NB4 (cell line): ENCODE measurements around the gene NRCAM.

ENCODE experiments used
- DNase-seq: peaks from one replicate; pipeline ENCODE4 v3.0.0; 2010; ENCODE audit warnings: low read depth
- H3K4me3 ChIP-seq: one replicate; pipeline ENCODE4 v1.5.1; 2011; ENCODE audit warnings: mild to moderate bottlenecking, low read depth, low read length, moderate library complexity
- MYC ChIP-seq: IDR thresholded peaks from 2 replicates; pipeline ENCODE4 v1.6.1; 2011; ENCODE audit warnings: low read depth, low read length
- POLR2A ChIP-seq: IDR thresholded peaks from 2 replicates; pipeline ENCODE4 v1.6.1; 2011; ENCODE audit warnings: mild to moderate bottlenecking; ENCODE audit not compliant: insufficient read length; ENCODE audit errors: extremely low read depth
- TF ChIP-seq, protein P1 (sequence below): IDR thresholded peaks from 2 replicates; pipeline ENCODE4 v1.6.1; 2011; ENCODE audit warnings: low read depth, low read length
- TF ChIP-seq, protein P2 (sequence below): IDR thresholded peaks from one replicate; pipeline ENCODE4 v1.5.1; 2012; ENCODE audit warnings: low read depth, low read length

NRCAM gene

DNA sequence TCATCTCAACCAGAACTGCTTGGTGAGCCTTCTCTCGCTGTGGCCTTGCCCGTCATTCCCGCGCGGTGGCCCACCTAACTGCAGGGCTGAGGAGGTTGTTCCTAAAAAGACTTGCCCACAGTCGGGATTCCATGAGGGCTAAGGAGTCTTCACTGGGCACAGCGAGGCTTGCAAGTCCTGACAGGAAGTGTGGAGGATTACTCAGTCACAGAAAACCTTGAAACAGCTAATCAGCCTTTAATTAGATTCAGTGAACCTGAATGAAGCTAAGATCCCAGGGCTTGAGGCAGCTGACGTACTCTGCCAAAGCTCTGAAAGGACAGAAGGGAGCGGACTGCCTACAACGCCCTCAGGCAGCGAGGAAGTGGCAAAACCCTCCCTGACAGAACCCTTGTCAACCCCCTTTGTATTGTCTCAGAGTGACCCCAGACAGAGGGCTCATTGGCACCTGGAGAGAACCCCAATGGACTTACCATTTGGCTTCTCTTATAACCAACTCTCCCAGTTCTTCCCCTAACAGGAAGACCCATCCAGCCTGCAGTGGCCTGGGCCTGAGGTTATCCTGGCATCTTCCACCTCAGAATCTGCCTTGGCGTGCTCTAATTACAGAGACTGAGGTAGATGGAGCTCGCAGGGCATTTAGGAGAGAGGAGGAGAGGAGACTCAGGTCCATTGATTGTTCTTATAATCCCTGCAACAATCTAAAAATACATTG is 323.5 kb downstream of the NRCAM start:
- H3K4me3 ChIP-seq: no peak overlapping the region
- no peak for DNase-seq
- no peak for TF ChIP-seq MYC
- TF ChIP-seq, protein P1, sequence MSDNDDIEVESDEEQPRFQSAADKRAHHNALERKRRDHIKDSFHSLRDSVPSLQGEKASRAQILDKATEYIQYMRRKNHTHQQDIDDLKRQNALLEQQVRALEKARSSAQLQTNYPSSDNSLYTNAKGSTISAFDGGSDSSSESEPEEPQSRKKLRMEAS: no peak
- TF ChIP-seq, protein P2, sequence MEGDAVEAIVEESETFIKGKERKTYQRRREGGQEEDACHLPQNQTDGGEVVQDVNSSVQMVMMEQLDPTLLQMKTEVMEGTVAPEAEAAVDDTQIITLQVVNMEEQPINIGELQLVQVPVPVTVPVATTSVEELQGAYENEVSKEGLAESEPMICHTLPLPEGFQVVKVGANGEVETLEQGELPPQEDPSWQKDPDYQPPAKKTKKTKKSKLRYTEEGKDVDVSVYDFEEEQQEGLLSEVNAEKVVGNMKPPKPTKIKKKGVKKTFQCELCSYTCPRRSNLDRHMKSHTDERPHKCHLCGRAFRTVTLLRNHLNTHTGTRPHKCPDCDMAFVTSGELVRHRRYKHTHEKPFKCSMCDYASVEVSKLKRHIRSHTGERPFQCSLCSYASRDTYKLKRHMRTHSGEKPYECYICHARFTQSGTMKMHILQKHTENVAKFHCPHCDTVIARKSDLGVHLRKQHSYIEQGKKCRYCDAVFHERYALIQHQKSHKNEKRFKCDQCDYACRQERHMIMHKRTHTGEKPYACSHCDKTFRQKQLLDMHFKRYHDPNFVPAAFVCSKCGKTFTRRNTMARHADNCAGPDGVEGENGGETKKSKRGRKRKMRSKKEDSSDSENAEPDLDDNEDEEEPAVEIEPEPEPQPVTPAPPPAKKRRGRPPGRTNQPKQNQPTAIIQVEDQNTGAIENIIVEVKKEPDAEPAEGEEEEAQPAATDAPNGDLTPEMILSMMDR: no peak
- no peak for TF ChIP-seq POLR2A

DNA sequence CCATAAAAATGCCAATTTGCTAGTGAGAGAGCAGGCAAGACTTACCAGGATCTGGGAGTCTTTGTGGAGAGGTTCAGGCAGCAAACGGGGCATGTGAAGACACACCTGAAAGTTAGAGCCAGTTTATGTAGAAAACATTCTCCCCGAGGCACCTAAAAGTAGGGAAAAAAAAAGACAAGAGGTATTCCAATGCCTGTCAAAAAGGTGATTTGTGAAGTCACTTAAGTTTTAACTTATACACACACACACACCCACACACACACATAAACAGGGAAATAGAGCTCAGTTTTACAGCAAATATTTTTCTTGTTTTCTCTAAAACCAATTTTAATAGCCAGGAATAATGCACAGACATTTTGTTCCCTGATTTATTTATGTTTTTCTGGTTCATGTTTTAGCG is 326.0 kb downstream of the NRCAM start, which contains the start of gene LAMB4:
TSS of gene LAMB4 (minus strand) at position 101 of the 400 bp plus-strand sequence. CDS start 7,197 bp downstream, outside the sequence.
- H3K4me3 ChIP-seq: no peak within 1 kb of the TSS
- DNase-seq: no peak
- TF ChIP-seq POLR2A (no peak), MYC (no peak)
- TF ChIP-seq, protein P1: no peak

DNA sequence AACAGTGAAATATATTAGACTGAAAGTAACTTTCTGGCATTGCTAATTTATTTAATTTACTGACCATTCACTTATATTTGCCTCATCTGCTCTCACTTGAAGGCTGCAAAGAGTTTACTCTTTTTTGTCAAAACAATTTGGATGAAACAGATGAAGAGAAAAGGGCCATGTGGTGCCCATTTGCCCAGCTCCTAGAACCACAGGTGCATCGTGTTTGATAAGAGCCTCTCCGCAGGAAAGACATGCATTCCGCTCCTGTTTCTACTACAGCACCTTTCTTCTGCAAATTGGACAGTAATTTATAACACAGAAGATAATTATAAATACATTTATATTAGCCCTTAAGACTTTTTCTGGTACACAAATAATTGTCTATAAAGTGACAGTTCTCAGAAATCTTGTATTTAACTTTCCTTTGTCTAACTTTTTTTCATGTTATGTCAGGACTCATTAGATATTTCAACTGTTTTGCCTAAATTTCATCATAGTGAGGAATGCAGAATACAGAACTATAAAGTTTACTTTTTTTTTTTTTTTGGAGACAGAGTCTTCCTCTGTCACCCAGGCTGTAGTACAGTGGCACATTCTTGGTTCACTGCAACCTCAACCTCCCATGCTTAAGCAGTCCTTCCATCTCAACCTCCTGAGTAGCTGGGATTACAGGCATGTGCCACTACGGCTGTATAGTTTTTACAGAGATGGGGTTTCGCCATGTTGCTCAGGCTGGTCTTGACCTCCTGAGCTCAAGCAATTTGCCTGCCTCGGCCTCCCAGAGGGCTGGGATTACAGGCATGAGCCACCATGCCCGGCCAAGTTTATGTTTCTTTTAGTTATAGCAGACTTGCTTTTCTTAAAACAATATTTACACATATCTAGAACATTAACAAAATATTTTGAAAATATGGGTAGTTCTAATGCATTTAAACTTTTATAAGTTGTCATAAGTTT is 326.9 kb downstream of the NRCAM start:
- TF ChIP-seq, protein P2: no peak
- DNase-seq: no peak
- H3K4me3 ChIP-seq: no peak overlapping the region

DNA sequence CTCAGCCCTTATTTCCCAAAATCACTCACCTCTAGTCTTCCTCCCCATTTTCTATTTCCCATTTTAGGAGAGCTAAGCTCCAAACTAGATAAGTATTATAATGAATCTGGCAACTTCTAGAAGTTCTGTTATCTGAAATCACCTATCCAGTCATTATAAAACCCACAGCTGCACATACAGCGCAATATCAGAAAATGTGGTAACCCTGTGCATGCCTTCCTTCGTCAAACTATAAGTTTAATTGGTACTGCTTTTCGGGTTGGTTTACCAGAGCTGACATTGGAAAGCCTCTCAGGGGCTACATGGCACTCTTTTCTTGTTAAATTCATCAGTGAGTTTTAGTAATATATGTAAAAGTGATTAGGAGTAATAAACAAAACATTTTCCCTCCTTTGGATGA is 327.7 kb downstream of the NRCAM start:
- no peak for DNase-seq
- no peak for TF ChIP-seq MYC
- no peak for TF ChIP-seq POLR2A
- TF ChIP-seq, protein P2: no peak
- TF ChIP-seq, protein P1: no peak
- no peak overlapping the region for H3K4me3 ChIP-seq

DNA sequence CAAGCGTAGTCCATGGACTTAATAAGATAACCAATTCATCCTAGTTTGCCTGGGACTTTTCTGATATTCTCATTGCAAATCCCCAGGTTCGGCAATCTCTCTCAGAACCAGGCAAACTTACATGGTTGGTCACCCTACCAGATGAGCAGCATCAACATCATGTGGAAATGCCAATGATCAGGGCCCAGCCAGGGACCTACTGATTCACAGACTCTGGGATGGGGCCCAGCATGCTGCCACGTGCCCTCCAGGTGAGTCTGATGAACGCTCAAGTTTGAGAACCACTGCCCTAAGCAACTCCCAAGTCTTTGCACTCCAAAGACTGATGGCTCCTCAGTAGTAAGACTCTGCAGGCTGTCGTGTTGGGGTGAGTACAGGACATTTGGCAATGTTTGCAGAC is 328.8 kb downstream of the NRCAM start:
- DNase-seq: no peak
- no peak overlapping the region for H3K4me3 ChIP-seq
- TF ChIP-seq, protein P1: no peak
- TF ChIP-seq POLR2A (no peak), MYC (no peak)
- TF ChIP-seq, protein P2: no peak

DNA sequence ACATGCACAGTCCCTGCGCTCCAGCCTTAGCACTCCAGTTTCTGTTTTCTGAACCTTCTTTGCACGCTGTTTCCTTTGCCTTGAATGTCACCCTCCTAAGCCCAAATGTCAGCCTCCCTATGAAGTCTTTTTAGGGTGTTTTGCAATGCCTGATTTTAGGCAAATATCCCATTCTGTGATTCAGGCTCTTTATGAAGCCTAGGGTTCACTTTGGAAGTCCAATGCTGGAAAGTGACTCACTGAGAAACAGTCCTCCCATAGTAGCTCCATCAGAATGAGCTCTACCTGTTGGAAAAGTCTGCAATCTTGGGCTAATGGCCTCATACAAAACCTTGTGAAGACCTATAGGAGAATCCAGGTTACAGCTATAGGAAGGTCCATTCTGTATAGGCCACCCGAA is 331.4 kb downstream of the NRCAM start:
- no peak overlapping the region for H3K4me3 ChIP-seq
- TF ChIP-seq, protein P1: no peak
- TF ChIP-seq MYC: no peak
- no peak for TF ChIP-seq POLR2A
- TF ChIP-seq, protein P2: no peak
- no peak for DNase-seq
